ENCODE data around the gene EXOC6B.
A peak's percentile ranks its signal among the peaks of the same experiment; 100 is the strongest.

The EXOC6B gene

DNA sequence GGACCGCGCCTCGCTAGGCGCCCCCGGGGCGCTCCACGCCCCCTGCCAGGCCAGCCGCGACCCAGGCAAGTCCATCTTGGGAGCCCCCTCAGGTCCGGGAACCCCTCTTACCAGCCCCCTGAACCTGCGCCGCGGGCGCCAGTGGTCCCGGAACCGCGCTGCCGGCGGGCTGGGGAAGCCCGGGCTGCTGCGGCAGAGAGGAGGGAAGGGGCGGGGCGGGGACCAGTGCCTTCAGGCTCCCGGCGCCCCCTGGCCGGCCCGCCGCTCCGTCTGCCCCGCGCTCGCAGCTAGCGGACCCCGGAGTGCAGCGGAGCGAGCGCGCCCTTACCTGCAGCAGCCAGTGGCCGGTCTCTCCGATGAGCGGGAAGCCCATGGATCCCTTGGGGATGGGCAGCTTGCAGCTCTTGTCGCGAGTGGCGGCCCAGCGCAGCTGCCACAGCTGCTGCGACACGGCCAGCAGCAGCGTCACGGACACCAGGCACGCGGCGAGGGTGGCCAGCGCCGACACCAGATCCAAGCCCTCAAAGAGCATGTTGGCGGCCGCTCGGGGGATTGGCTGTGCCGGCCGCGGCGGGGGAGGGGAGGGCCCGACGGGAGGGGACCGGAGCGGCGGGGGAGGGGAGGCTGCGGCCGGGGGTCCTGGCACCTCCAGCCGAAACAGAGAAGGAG is 678.4 kb downstream of the EXOC6B start, which contains the start of gene CYP26B1:
TSS of gene CYP26B1 (minus strand) at position 560 of the 669 bp plus-strand sequence. CDS start at position 532, 28 bp downstream.
- Mint-ChIP-seq H3K36me3 (peaks cover 4 to 11% of the 10 kb centered on the region in 2 donors), H3K27me3 (peaks cover 79 to 89% of the 10 kb centered on the region in 2 donors), H3K9me3 (peaks cover 0 to 7% of the 10 kb centered on the region in 2 donors), H3K4me1 (peaks cover 43 to 69% of the 10 kb centered on the region in 2 donors), H3K4me3 (peak within 1 kb of the TSS; percentile 73 to 84), H3K27ac (peak within 1 kb of the TSS; percentile 87)
- ATAC-seq (replicated peaks) (no peak), DNase-seq (no peak)

DNA sequence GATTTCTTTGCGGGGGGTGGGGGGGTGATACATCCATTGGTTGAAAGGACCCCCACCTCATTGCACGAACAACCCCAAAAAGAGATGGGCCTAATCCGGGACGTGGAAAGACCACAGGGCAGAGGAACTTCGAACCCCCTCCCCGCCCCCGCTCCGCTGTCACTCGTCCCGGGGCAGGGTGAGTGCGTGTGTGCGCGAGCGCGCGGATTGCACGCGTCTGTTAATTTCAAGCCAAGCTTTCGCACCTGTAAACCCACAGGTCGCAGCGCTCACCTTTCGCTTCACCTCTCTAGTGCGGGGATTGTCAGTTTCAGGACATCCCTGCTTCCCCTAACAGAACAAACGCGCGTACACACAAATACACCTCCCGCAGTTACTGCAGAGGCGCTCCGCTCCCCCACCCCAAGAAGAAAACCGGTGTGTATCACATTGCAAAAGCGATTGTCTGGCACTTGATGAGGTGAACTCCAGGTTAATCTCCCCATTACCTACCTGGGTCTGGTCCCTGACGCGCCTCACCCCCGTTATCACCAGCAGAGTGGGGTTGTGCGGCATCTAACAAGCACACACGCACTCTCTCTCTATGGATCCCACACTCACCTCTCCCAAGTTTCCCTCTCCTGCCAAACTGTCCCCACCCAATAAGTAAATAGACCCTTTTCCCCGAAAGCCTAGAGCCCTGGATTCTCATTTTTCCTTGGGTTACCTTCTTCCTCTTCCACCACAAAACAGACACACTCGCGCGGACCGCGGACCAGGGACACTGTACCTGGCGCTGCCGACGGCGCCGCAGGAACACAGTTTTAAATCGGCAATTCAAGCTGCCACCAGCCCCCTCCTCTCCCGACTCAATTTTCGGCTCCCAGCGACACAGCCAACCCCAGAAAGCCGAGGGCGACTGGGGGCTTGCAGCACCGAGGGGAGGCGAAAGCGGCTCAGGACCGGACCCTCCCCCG is 679.2 kb downstream of the EXOC6B start:
- no peak for ATAC-seq (replicated peaks)
- Mint-ChIP-seq H3K36me3 (peaks cover 4 to 11% of the 10 kb centered on the region in 2 donors), H3K9me3 (peaks cover 0 to 7% of the 10 kb centered on the region in 2 donors), H3K4me1 (peaks cover 43 to 72% of the 10 kb centered on the region in 2 donors), H3K27me3 (peaks cover 79 to 91% of the 10 kb centered on the region in 2 donors), H3K27ac (peak overlapping the region; percentile 6), H3K4me3 (peak overlapping the region; percentile 15 to 27)
- DNase-seq, result no peak

- DNase-seq (no peak), ATAC-seq (replicated peaks) (no peak)
- Mint-ChIP-seq H3K27me3 (peaks cover 74 to 91% of the 10 kb centered on the region in 2 donors), H3K4me3 (peak overlapping the region; percentile 76 to 78), H3K36me3 (peaks cover 4 to 11% of the 10 kb centered on the region in 2 donors), H3K4me1 (peaks cover 43 to 72% of the 10 kb centered on the region in 2 donors), H3K27ac (peak overlapping the region; percentile 91), H3K9me3 (peaks cover 0 to 7% of the 10 kb centered on the region in 2 donors)
These were observed 680.0 kb downstream of the EXOC6B start for GRCh38 chr2:72145658-72146329.

- no peak for ATAC-seq (replicated peaks)
- DNase-seq, result no peak
- H3K4me1 Mint-ChIP-seq, result peaks cover 39 to 68% of the 10 kb centered on the region in 2 donors
- H3K27me3 Mint-ChIP-seq, result peaks cover 73 to 91% of the 10 kb centered on the region in 2 donors
- peak overlapping the region; percentile 76 to 78 for H3K4me3 Mint-ChIP-seq
- peaks cover 4 to 11% of the 10 kb centered on the region in 2 donors for H3K36me3 Mint-ChIP-seq
- peaks cover 0 to 7% of the 10 kb centered on the region in 2 donors for H3K9me3 Mint-ChIP-seq
- H3K27ac Mint-ChIP-seq, result peak overlapping the region; percentile 91
These were observed 680.6 kb downstream of the EXOC6B start for GRCh38 chr2:72145289-72145657.

DNA sequence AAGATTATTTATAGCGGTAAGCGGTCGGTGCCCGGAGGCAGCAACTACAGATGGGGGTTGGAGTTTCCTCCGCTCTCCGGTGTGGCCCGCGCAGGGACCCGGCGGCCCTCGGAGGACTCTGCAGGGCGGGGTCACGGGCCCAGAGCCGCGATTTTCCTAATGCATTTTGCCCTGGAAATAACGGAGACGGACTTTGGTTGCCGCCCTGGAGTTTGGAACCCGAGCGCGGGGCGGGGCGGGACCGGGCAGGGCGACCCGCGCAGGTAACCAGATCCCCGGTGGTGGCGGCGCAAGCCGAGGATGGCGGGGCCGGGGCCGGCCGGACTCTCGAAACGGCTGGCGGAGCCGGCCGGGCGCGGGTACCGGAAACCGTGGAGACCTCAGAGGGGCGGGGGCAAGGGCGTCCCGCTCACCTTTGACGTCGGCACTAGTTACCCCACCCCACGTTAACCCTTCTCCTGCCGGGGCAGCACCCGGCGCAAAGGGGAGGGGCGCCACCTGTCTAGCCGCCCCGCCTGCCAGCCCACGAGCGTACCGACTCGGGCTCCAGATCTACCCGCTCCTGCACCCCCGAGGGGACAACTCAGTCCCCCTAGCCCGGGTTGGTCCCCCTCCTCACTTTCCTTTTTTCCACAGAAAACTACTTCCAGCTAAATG is 681.1 kb downstream of the EXOC6B start:
- peaks cover 0 to 7% of the 10 kb centered on the region in 2 donors for H3K9me3 Mint-ChIP-seq
- peaks cover 4 to 11% of the 10 kb centered on the region in 2 donors for H3K36me3 Mint-ChIP-seq
- peak overlapping the region; percentile 91 for H3K27ac Mint-ChIP-seq
- H3K4me3 Mint-ChIP-seq, result peak overlapping the region; percentile 76 to 78
- DNase-seq, result no peak
- H3K27me3 Mint-ChIP-seq, result peaks cover 69 to 87% of the 10 kb centered on the region in 2 donors
- H3K4me1 Mint-ChIP-seq, result peaks cover 34 to 63% of the 10 kb centered on the region in 2 donors
- no peak for ATAC-seq (replicated peaks)

DNA sequence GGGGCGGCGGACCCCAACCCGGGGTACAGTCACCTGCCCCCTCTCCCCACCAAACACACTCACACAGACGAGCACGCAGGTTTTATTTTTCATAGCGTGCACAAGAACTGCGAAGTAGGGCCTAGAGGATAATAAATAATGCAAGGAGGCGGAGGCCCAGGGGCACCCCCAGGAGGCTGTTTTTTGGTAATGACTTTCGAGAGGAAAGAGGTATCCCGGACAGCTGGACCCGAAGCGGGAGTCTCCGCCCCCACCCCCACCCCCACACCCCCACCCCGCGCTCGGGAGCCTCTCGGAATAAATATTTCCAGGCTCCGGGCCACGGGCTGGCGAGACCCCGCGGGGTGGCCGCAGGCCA is 681.6 kb downstream of the EXOC6B start:
- Mint-ChIP-seq H3K9me3 (peaks cover 0 to 7% of the 10 kb centered on the region in 2 donors), H3K36me3 (peaks cover 4 to 11% of the 10 kb centered on the region in 2 donors), H3K4me1 (peaks cover 29 to 58% of the 10 kb centered on the region in 2 donors), H3K27ac (peak overlapping the region; percentile 25), H3K4me3 (peak overlapping the region in 1 of 2 donors; percentile 17), H3K27me3 (peaks cover 69 to 87% of the 10 kb centered on the region in 2 donors)
- DNase-seq (no peak), ATAC-seq (replicated peaks) (no peak)

DNA sequence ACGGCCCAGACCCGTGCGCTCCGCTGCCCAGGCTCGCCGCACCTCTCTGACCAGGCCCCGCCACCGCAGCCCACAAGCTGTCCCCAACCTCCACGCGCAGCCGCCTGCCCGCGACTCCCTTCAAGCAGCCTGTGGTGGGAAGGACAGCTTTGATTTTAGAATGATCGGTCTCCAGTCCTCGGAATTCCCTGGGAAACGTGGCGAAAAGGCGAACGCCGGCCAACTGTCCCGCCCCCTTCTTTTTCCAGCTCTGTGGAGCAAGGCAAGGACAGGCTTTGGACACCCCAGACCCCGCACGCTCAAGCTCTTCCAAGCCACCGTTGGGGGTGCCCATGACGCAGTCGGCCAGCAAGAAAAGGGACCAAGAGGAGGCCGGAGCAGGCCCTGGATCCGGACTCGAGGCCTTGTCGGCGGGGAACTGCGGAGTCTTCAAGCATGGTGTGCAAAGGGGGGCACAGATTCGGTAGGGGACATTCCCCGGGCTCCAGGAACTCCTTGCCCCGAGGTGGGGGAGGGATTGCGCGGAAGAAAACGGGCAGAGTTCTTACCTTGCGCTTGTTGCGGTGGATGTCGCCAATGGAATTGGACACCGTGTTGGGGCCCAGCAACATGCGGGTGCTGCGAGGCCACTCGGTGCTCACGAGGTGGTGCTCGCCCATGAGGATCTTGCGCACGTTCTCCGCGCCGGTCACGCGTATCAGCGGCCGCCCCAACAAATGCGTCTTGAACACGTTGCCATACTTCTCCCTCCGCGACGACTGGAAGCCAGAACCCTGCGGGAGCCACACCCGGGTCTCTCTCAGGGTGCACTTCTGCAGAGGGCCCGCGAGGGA is 682.2 kb downstream of the EXOC6B start:
- Mint-ChIP-seq H3K27ac (peak overlapping the region; percentile 81), H3K4me3 (peak overlapping the region; percentile 29 to 32), H3K9me3 (peaks cover 0 to 7% of the 10 kb centered on the region in 2 donors), H3K36me3 (peaks cover 4 to 11% of the 10 kb centered on the region in 2 donors), H3K4me1 (peaks cover 25 to 52% of the 10 kb centered on the region in 2 donors), H3K27me3 (peaks cover 63 to 81% of the 10 kb centered on the region in 2 donors)
- DNase-seq, result no peak
- no peak for ATAC-seq (replicated peaks)

DNA sequence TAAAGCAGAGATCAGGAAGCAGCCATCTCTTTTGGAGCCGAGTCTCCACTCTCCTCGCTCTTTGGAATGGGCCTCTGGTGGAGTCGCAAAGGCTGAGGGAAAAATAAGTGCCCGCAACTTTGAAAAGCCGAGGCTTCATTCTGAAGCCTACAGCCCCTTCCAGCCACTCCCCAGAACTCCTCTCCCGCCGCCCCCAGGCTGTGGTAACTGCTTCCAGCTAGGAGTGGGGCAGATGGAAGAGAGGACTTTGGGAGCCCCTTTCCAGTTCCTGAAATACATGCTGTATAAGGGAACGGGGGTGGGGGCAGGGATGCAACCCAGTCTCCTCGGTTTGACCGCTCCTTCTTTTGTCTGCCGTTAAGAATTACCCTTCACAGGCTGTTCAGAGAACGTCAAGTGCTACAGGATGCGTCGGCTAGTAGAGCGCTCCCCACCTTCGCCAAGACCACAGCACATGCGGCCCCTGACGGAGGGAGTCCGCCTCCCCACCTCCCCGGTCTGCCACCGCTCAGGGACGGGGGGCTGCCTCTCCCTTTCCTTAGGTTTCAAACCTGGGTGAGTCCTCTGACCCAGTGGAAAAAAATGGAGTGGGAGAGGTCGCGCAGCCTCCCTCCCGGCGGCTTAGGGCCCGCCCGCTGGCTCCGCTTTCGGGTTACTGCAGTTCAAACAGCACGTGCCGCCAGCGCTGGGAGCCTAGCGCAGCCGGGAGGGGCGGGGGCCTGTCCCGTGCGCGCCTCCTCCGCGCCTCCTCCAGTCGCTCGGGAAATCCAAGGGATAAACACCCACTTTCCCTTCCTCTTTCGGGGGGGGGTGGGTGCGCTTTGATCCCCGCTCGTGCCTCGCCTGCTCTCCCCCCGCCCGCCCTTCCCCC is 683.0 kb downstream of the EXOC6B start:
- peaks cover 57 to 73% of the 10 kb centered on the region in 2 donors for H3K27me3 Mint-ChIP-seq
- no peak for DNase-seq
- ATAC-seq (replicated peaks), result no peak

GRCh38 chr2:72141881-72142451 is 683.9 kb downstream of the EXOC6B start:
- ATAC-seq (replicated peaks) (no peak), DNase-seq (no peak)
- Mint-ChIP-seq H3K27ac (no peak overlapping the region), H3K27me3 (peaks cover 56 to 72% of the 10 kb centered on the region in 2 donors), H3K4me3 (no peak overlapping the region), H3K36me3 (peaks cover 4 to 11% of the 10 kb centered on the region in 2 donors), H3K9me3 (peaks cover 0 to 6% of the 10 kb centered on the region in 2 donors), H3K4me1 (peaks cover 23 to 46% of the 10 kb centered on the region in 2 donors)

More for the DNA sequence above, 683.0 kb downstream of the EXOC6B start:
- H3K36me3 Mint-ChIP-seq, result peaks cover 4 to 11% of the 10 kb centered on the region in 2 donors
- no peak overlapping the region for H3K27ac Mint-ChIP-seq
- peaks cover 22 to 46% of the 10 kb centered on the region in 2 donors for H3K4me1 Mint-ChIP-seq
- H3K9me3 Mint-ChIP-seq, result peaks cover 0 to 7% of the 10 kb centered on the region in 2 donors
- H3K4me3 Mint-ChIP-seq, result no peak overlapping the region

GRCh38 chr2:72141032-72141645 is 684.7 kb downstream of the EXOC6B start:
- ATAC-seq (replicated peaks), result no peak
- Mint-ChIP-seq H3K27me3 (peaks cover 51 to 64% of the 10 kb centered on the region in 2 donors), H3K9me3 (peaks cover 0 to 1% of the 10 kb centered on the region in 2 donors), H3K36me3 (peaks cover 0 to 4% of the 10 kb centered on the region in 2 donors), H3K4me1 (peaks cover 17 to 38% of the 10 kb centered on the region in 2 donors), H3K27ac (no peak overlapping the region), H3K4me3 (no peak overlapping the region)
- no peak for DNase-seq

DNA sequence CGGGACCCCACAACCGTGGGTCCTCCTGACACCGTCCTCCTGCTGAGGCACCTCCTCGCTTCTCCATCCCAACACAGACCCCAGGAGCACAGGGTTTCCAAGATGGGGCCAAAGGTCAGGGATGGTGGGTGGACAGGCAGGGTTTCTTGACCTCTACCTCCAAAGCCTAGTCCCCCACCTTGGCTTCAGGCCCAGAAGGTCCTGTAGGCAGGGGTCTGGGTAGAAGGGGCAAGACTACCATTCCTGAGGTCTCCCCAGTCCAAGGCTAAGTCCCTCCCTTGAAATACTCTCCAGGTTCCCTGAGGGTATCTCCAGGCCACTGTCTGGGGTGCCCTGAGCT is 685.2 kb downstream of the EXOC6B start:
- peaks cover 0 to 4% of the 10 kb centered on the region in 2 donors for H3K36me3 Mint-ChIP-seq
- peaks cover 0 to 1% of the 10 kb centered on the region in 2 donors for H3K9me3 Mint-ChIP-seq
- no peak overlapping the region for H3K27ac Mint-ChIP-seq
- peaks cover 45 to 58% of the 10 kb centered on the region in 2 donors for H3K27me3 Mint-ChIP-seq
- no peak overlapping the region for H3K4me3 Mint-ChIP-seq
- no peak for DNase-seq
- H3K4me1 Mint-ChIP-seq, result peaks cover 13 to 32% of the 10 kb centered on the region in 2 donors
- ATAC-seq (replicated peaks), result no peak
